Occipital lobe (tissue), 2 donors: ENCODE results near the gene PDE7B. TPM values are rescaled to one million over a fixed set of nuclear protein-coding genes. Genes with fewer than 3 reads are reported as not detected.

Experiments
- DNase-seq: peaks from one replicate; lab custom pipeline; 2025; lab: John Stamatoyannopoulos, UW
- total RNA-seq: library from RNA; depleted of rRNA; stranded (reverse); fragments of >200 nt; gene quantifications from one replicate; pipeline ENCODE4 v1.2.3, GENCODE V29; 2014

Gene PDE7B
- 3.0 TPM for total RNA-seq

DNA sequence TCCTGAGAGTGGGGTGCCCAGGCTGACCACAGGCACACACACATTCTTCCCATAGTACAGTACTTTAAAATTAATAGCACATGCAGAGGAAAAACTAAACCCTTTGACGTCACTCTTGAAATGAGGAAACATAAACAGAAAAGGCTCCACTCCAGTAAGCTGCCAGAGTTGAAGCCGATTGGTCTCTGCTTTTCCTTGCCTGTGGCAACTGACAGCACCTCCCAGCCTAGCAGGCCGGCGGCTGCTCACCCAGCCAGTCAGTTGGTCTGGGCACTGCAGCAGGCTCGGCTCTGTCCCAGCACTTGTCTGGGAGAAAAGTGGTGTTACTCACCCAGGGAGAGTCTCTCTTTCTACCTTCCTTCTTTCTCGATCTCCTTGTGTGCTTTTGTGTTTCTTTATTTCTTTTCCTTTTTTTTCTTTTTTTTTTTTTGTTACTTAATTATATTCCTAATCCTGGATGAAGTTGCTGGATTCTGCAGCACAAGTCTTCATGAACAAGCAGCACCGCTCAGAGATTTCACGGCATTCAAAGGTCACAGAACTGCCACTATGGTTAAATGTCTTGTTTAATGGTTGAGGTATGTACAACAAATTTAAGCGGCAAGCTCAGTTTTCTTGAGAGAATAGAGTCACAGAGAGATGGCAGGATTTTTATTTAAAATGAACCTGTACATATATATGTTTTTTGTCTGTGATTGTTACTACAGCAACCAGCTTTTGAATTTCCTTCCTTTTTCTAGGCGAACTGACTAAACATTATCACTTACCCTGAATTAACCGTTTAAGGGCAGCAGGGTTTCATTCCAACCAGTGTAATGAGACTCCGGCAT, at the start of gene PDE7B:
Gene PDE7B, plus strand, starts transcription at position 260 of the 830 bp plus-strand sequence.
- peak; percentile 75 for DNase-seq

GRCh38 chr6:135801755-135802465, 49.6 kb upstream of the PDE7B start:
- DNase-seq: no peak

DNA sequence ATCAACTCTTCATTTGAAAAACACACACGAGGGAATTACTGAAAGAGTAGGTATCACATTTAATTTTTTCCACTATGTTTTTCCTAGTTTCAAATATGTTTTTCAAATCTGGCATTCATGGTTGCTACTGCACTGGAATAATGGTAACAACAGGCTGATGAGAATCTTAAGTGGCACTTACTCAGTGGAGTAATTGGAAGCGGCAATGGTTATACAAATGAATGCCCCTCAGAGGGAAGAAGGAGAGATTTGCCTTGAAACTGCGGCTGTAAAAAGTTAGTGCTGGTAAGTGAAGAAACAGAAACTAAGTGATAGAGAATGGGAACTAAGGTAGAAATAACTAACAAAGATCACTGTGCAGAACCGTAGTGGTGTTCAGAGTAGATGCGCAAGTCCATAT, 41.0 kb upstream of the PDE7B start:
- no peak for DNase-seq

GRCh38 chr6:135811170-135811569, 40.3 kb upstream of the PDE7B start:
- no peak for DNase-seq

DNA sequence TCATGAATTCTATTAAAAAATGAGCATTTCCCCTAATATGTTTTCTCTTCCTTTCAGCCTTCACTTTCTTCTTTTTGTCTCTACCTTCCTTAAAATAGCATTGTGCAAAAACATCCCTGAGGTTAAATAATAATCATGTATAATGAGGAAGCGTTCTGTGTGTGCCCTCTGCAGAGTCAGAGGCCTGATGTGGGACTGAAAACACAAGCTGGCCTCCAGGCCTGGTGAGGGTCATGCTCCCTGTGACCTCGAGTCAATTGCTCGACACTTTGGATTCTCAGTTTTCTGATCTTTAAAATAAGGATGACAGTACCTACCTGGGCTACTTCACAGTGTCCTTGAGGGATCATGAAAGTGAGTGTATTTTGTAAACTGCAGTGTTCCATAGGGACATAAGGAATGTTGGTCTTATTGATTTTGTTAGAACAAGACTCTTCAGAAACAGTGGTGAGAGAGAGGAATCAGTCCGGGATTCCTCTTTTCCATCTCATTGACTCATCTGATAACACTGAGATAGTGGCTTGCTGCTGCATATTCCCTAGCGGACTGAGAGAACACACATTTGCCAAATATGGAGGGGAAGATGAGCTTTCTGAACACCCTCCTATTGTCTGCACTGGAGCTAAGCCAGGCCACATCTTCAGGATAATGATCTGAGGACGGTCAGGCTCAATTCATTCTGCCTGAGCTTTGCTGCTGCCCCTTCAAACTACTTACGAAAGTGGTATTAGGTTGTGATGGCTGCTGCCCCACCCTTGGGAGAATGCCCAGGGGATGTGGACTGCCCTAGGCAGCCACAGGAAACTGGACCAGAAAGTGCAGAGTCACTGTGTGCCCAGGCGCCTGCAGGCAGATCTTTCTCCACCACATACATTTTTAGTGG, 39.6 kb upstream of the PDE7B start:
- no peak for DNase-seq

DNA sequence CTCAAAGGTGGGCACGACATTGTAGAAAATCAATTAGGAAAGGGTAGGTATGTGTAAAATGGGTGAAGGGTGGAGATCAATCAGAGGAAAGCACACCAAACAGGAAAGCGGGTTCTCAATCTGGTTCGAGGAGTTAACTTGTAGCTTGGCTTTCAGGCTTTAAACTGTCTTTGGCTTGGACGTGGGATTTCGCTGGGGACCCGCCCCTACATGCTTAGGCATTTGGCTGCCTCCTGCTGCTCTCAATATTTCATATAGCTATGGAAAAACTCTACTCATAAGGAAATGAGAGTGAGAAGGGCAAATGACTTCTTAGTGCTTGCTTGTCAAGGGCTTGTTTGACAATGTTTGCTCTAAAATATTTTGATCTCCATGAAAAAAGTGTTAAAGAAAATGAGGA, 38.1 kb upstream of the PDE7B start:
- no peak for DNase-seq

DNA sequence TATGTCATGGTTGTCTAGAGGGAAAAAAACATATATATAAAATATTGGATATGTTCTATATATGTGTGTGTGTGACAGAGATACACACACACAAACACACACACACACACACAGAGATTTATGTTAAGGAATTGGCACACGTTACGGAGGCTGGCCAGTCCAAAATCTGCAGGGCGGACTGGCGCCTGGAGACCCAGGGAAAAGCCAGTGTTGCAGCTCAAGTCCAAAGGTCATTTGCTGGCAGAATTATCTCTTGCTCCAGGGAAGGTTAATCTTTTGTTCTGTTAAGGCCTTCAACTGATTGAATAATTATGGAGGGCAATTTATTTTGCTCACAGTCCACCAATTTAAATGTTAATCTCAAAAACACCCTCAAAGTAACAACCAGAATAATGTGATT, 37.5 kb upstream of the PDE7B start:
- no peak for DNase-seq

- DNase-seq: no peak
These were observed 36.3 kb upstream of the PDE7B start for GRCh38 chr6:135815216-135815615.

DNA sequence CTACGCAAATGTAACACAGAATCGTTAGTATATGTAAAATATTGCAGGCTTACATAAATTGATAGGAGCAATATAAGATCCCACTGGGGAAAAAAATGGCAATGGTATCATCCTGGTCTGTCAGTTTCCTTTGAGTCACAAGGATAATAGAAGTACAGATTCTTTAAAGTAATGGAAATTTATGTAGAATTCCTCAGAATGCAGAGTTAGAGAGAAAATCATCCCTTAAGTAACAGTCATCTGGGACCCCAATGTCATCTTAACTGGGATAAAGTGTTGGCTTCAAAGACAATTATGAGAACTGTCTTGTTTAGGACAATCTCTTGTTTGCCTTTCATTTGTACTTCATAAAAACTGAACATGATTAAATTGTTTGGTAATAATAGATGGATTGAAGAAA, 34.5 kb upstream of the PDE7B start:
- DNase-seq: no peak

DNA sequence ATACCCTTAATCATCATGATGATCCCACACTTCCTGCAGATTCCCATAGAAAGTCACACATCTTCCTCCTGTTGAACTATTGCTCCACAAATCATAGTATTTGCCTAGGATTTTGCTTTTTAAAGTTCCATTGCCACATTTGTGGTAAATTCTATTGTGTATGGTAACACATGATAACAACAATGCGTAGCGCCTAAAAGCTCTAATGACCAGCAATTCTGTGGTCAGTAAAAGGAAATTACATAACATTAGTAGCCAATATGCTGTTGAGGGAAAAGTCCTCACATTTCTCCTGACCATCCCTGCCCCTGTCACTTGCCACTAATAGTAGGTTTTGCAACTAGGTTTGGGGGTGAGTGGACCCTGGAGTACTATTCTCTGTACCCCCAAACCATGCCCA, 31.8 kb upstream of the PDE7B start:
- no peak for DNase-seq

DNA sequence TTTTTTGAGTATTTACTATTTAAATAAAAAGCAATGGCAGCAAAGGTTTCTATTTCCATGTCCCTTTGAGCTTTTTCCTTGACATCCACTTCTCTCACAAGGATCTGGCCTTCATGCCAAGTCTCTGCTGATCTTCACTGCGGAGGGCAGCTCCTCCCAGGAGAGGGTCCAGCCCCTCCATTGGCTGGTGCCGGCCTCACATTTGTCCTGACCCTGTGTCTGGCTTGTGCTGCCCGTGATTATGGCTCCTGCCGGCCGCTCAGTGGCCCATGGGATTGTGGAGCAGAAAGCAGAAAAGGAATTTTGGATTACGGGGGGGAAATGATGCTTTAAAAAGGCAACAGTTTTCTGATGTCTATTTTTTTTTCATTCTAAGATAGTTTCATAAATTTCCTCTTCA, 31.2 kb upstream of the PDE7B start:
- DNase-seq: no peak

DNA sequence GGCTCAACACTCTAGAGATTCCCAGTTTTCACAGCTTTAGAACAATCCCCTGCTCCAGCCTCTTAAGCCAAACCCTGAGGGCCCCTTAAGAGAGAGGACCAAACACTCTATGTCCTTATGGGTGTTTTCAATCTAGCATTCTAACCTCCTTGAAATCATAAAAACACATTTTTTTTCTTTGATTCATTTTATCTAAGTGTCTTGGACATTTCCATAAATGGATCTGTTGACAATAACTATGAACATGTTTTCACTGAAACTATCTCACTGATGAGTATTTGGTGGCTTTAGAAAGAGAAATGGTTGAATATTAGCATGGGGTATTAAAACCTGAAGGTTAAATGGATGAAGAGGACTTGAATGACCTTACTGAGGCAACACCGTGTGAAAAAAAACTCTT, 27.6 kb upstream of the PDE7B start:
- no peak for DNase-seq

- no peak for DNase-seq
These were observed 25.2 kb upstream of the PDE7B start for GRCh38 chr6:135826236-135826804.

DNA sequence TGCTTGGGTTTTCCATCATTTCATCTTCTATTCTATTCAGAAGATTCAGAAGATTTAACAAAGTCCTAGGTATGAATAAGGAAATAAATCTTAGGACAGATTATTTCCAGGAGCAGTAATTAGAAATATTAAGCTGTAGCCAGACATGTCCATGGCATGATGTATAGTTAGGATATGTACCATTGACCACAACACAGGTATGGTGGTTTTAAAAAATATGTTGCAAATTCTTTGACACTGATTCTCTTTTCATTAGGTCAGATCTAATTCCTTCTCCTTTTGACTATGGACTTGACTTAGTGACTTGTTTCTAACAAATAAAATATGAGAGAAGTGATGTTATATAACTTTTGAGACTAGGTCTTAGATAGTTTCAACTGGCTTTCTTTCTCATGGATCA, 23.5 kb upstream of the PDE7B start:
- no peak for DNase-seq

- DNase-seq: no peak
These were observed 21.0 kb upstream of the PDE7B start for GRCh38 chr6:135830452-135830881.

DNA sequence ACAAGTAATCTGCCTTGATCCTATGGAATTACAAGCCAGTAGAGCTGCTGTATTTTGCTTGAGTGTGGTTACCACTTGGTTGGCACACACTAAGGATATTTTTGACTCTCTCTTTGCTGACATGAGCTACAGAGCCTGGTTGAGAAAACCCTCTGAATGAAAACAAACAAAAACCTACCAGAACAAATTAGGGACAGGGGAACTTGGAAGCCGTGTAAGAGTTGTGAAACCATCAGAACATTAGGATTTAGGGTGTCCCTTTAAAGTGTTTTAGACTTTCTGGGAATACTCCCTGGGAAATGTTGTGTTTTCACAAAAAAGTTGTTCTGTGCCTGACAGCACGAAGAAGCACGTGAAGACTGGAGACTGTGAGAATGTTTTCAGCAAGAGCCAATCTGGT, 20.5 kb upstream of the PDE7B start:
- no peak for DNase-seq

DNA sequence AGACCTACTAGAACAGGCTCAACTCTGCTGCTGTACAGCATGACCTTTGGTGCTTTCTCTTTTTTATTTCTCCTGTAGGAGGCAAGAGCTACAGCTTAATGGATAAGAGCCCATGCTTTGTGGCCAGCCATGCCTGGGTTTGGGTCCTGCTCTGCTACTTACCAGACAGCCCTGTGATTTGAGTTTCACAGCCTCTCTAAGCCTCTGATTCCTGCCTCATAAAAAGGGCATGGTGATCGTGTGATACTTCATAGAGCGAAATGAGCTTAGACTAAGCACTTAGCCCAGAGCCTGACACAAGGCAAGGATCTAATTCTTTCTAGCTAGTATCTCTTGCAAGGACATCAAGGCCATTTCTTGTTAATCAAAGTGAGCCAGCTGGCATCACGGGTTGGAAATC, 19.3 kb upstream of the PDE7B start:
- no peak for DNase-seq

DNA sequence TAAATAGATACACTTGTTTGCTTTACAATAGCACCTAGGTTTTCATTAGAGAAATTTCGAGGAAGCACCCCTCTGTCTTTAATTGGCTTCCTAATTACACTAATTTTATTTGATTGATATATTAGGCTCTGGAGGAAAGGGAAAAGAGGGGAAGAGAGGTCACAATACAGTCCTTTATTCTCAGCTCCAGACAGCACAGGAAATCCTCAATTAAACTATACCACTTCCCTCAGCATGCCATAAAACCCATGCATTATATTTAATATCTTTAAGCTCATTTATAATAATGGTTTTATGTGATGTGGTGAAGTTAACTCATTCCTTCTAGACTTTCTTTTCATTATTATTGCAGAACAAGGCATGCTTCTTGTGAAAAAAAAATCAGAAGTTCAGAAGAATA, 17.7 kb upstream of the PDE7B start:
- DNase-seq: no peak

- DNase-seq: no peak
These were observed 13.6 kb upstream of the PDE7B start for GRCh38 chr6:135837735-135838449.

DNA sequence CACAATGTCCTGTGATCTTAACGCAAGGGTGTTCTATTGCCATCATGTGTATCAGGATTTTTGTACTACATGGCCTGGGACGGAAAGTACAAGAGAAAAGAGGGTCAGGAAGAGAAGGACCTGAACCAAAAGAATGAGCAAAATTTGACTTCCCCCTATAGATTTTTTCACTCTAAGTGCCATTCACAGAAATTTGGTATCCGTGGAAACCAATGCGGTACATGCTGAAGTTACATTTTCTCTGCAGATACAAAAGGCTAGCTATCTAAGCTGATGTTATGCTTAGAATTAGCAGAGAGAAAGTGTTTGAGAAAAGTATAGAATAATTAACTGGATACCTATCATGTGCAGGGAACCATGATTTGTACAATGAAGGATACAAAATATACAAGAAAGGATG, 12.4 kb upstream of the PDE7B start:
- DNase-seq: no peak
